C4-2B (cell line): ENCODE measurements around the gene KIF19.
A peak's percentile ranks its signal among the peaks of the same experiment; 100 is the strongest.

ENCODE experiments used
- H3K27ac ChIP-seq: fragments of 450-650 bp; 2 replicates; pipeline ENCODE4 v1.5.1; 2017
- ZFX ChIP-seq: fragments of 450-650 bp; IDR thresholded peaks from 2 replicates; pipeline ENCODE4 v1.6.1; 2017
- TF ChIP-seq, protein P1 (sequence below): fragments of 450-650 bp; conservative IDR thresholded peaks from 2 replicates; pipeline ENCODE4 v1.5.1; 2017; ENCODE audit warnings: mild to moderate bottlenecking

KIF19 gene

DNA sequence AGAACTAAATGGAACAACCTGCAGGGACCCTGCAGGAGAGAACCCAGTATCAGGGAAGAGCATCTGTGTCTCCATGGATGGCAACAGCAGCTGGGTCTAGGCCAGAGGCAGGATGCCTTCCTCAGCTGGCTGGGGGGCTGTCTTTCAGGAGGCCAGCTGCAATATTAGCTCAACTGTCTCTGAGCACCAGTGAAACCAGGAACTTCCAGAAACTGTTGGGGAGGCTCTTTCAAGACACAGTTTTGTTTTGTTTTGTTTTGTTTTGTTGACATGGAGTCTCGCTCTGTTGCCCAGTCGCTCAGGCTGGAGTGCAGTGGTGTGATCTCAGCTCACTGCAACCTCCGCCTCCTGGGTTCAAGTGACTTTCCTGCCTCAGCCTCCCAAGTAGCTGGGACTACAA, 48.8 kb downstream of the KIF19 start:
- H3K27ac ChIP-seq = no peak overlapping the region
- TF ChIP-seq, protein P1, sequence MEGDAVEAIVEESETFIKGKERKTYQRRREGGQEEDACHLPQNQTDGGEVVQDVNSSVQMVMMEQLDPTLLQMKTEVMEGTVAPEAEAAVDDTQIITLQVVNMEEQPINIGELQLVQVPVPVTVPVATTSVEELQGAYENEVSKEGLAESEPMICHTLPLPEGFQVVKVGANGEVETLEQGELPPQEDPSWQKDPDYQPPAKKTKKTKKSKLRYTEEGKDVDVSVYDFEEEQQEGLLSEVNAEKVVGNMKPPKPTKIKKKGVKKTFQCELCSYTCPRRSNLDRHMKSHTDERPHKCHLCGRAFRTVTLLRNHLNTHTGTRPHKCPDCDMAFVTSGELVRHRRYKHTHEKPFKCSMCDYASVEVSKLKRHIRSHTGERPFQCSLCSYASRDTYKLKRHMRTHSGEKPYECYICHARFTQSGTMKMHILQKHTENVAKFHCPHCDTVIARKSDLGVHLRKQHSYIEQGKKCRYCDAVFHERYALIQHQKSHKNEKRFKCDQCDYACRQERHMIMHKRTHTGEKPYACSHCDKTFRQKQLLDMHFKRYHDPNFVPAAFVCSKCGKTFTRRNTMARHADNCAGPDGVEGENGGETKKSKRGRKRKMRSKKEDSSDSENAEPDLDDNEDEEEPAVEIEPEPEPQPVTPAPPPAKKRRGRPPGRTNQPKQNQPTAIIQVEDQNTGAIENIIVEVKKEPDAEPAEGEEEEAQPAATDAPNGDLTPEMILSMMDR = no peak
- TF ChIP-seq ZFX = no peak

DNA sequence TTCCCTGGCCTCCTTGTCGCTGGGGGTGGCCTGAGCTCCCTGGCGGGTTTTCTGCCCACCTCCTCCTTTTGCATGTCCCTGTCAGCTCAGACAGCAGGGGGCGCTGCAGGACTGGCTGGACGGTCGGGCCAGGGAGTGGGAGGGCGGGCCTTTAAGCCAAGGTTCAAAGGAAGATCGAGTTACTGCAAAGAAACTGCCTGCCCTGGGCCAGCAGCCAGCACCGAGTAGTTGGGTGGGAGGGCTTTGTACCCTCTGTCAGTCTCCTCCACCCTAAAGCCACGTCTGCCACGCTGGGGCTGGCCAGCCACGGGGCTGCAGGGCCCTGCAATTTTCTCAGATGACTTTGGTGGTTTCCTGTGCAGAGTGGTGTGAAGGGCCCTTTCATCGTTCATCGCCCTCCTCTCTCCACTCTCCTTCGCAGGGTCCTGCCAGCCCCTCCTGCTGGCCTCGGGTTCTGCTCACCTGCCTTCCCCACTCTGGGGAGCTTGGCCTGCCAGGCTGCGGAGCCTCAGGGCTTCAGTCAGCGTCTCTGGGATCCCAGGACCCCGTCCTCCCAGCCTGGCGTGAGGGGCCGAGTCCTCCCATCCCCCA, 53.6 kb downstream of the KIF19 start:
- no peak for TF ChIP-seq ZFX
- TF ChIP-seq, protein P1 = peak; percentile 97
- H3K27ac ChIP-seq = peak overlapping the region; percentile 28

DNA sequence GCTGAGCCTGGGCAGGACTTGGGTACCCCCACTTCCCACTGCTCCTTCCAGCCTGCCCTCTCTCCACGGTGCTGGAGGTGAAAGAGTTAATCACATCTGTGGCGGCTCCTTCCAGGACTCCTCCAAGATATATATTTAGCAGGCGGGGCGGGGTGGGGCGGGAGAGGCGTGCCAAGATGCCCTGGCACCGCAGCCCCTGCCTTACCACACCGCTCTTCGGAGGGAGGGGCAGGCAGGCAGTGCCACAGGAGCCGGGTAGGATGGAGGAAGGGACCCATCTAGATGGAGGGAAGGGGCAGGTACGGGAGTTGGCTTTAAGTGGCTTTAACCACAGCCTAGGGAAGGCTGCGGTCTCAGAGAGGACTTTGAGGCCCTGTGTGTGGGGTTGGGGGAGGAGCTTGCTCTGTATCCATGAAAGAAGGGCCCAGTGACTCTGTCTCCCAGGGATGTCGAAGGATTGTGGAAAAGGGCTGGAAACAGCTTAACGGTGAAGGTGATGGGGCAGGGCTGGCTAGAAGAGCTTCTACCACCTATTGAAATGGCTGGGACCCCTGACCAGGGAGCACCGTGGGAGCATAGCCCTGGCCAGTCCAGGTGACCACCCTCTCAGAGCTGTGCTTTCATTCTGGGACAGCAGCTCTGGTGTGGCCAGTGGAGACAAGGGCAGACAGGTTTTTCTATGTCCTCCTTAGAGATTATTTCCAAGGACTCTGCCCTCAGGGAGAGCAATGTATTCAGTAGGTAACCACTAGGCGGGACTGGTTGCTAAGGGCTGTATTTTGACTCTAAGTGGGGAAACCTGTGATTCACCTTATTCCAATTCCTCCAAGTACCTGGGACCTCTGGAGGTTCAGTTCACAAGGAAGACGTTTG, 54.3 kb downstream of the KIF19 start:
- TF ChIP-seq, protein P1 = no peak
- TF ChIP-seq ZFX = no peak
- H3K27ac ChIP-seq = peak overlapping the region; percentile 28

DNA sequence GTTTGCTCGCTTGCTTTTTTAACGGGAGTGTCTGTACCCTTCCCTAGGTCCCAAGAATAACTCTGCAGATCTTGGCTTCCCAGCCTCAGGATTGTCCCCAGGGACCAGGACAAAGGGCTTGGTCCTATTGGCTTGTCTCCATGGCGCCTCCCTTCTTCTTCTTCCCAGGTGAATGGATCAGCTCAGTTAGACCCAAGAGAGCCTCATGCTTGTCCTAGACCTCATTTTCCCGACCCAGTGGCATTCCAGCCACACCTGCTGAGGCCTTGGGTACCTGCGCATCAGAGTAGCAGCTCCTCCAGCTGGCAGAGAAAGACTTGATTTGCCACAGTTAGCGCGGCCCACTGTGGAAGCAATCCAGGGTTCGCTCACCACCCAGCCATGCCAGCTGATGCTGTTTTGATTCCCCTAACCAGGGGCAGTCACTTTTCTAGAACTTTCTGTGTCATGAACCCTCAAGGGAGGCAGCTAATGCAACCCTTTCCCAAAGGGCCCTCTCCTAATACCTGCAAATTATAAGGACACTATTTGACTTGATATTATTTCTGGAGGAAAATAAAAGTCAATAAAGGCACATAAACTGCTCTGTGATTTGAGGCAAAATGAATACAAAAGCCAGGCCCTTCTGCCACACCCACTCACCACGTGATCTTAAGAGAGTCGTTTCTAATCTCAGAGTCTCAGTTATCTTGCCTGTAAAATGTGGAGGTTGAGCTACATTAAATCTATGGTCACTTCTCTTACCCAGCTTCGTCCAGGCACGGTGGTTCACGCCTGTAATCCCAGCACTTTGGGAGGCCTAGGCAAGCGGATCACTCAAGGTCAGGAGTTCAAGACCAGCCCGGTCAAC, 55.2 kb downstream of the KIF19 start:
- no peak for TF ChIP-seq ZFX
- TF ChIP-seq, protein P1 = no peak
- H3K27ac ChIP-seq = no peak overlapping the region

DNA sequence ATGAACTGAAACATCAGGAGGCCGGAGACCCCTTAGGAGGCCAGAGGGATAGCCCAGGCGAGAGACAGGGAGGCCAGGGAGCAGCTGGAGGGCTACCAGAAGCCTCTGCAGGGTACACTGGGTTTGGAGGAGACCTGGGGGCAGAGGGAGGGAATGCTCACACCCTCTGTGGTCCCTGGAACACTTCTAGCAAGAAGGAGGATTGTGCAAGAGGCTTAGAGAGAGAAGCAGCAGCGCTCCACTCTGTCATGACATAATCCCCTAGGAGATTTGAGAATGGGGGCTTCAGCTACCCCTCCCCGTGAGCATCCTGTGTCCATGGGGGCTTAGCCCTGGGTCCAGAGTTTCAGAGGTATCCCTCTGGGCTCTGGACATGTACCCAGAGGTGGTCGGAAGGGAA, 57.1 kb downstream of the KIF19 start:
- TF ChIP-seq, protein P1 = no peak
- no peak for TF ChIP-seq ZFX
- H3K27ac ChIP-seq = no peak overlapping the region

DNA sequence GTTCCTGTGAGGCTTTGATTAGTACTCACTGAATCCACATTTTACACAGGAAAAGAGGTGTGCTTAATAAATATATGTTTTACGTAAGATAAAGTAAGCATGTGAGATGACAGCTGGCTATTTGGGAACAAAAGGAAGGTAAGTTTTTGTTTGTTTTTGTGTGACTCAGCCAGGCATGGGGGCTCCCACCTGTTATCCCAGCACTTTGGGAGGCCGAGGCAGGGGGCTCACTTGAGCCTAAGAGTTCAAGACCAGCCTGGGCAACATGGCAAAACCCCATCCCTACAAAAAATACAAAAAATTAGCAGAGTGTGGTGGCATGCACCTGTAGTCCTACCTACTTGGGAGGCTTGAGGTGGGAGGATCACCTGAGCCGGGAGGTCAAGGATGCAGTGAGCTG, 59.2 kb downstream of the KIF19 start:
- no peak for TF ChIP-seq ZFX
- TF ChIP-seq, protein P1 = no peak
- no peak overlapping the region for H3K27ac ChIP-seq
